Lung (tissue), 12 donors: ENCODE data around the gene TTL. TPM values are rescaled to one million over a fixed set of nuclear protein-coding genes. Genes with fewer than 3 reads are reported as not detected.

ENCODE experiments used
- ATAC-seq: fragments of 200-7000 bp; cut with Tn5 transposase; one replicate; pipeline ENCODE4 v1.9.1; 2020; ENCODE audit warnings: moderate number of reproducible peaks; ENCODE audit not compliant: insufficient read depth, low FRiP score
- DNase-seq, 3 donors: peaks; one replicate each; pipeline ENCODE4 v3.0.0-alpha.2; 2013 to 2017
- H3K27ac ChIP-seq, 2 donors: one replicate each; pipeline ENCODE4 v1.5.1; 2013; ENCODE audit warnings: mild to moderate bottlenecking in 2 of 2, moderate library complexity in 2 of 2, control low read depth in 1 of 2, inconsistent platforms in 1 of 2, low read depth in 1 of 2, low read length in 1 of 2
- H3K27me3 ChIP-seq, 3 donors: one replicate each; pipeline ENCODE4 v1.5.1; 2013; ENCODE audit warnings: low read length in 2 of 3; ENCODE audit not compliant: control insufficient read depth in 3 of 3, insufficient read depth in 3 of 3
- H3K36me3 ChIP-seq, 4 donors: one replicate each; pipeline ENCODE4 v1.5.1; 2013; ENCODE audit warnings: low read length in 4 of 4, mild to moderate bottlenecking in 1 of 4, moderate library complexity in 1 of 4; ENCODE audit not compliant: control insufficient read depth in 4 of 4, insufficient read depth in 4 of 4
- H3K4me1 ChIP-seq, 5 donors: one replicate each; pipeline ENCODE4 v1.5.1; 2013; ENCODE audit warnings: low read length in 5 of 5, mild to moderate bottlenecking in 2 of 5, moderate library complexity in 1 of 5; ENCODE audit not compliant: control insufficient read depth in 5 of 5, insufficient read depth in 5 of 5
- H3K4me3 ChIP-seq: one replicate; pipeline ENCODE4 v1.5.1; 2013; ENCODE audit warnings: mild to moderate bottlenecking, control low read depth, moderate library complexity
- H3K9ac ChIP-seq, 2 donors: one replicate each; pipeline ENCODE4 v1.5.1; 2013; ENCODE audit warnings: low read length in 2 of 2, control low read depth in 1 of 2; ENCODE audit not compliant: insufficient read depth in 1 of 2
- H3K9me3 ChIP-seq, 4 donors: one replicate each; pipeline ENCODE4 v1.5.1; 2013; ENCODE audit warnings: low read length in 3 of 4, mild to moderate bottlenecking in 1 of 4, moderate library complexity in 1 of 4; ENCODE audit not compliant: control insufficient read depth in 4 of 4, insufficient read depth in 3 of 4
- CTCF ChIP-seq: IDR thresholded peaks from 2 replicates; pipeline ENCODE4 v1.5.1; 2012; ENCODE audit warnings: mild to moderate bottlenecking; ENCODE audit errors: control extremely low read depth, extremely low read depth
- WGBS, 2 donors: extraction: QIAGEN DNeasy Blood & Tissue Kit; methylation state at CpG; one replicate each; pipeline ENCODE4 v1.1.7; 2013; 5-methylcytosine and 5-hydroxymethylcytosine counted together
- polyA plus RNA-seq, 2 donors: library from polyadenylated mRNA; stranded (reverse); fragments of 200-250 nt; gene quantifications; one replicate each; pipeline ENCODE4 v1.2.1, GENCODE V29; 2013
- total RNA-seq, 2 donors: library from RNA; depleted of rRNA in 1 of 2; stranded (reverse); fragments of >200 nt in 1 of 2; gene quantifications; one replicate each; pipeline ENCODE4 v1.2.1, GENCODE V29; 2014 to 2021
- donor health status: control.
- donor health status: control.
- donor health status: Bipolar disorder and iron deficiency.
- donor health status: healthy.
- donor health status: DM: yes; HTN: yes; CAD: no.

Gene TTL
- total and polyA plus RNA-seq, 4 donors, result 12.5 to 32.8 (median 22.8) TPM

GRCh38 chr2:112584134-112584890 is 102.4 kb downstream of the TTL start, which contains the start of gene CHCHD5:
CHCHD5 (plus strand) TSS chr2:112584609; CDS start chr2:112584648, 39 bp downstream.
- ATAC-seq (peak; percentile 89), DNase-seq (peak; percentile 96 to 97 (median 97))
- Histone ChIP-seq H3K9ac (peak within 1 kb of the TSS; percentile 59 to 80), H3K4me3 (peak within 1 kb of the TSS; percentile 66), H3K9me3 (no peaks in the 10 kb centered on the region), H3K36me3 (peaks cover 0 to 17% (median 7%) of the 10 kb centered on the region in 4 donors), H3K4me1 (peaks cover 0 to 11% (median 8%) of the 10 kb centered on the region in 5 donors), H3K27ac (peak within 1 kb of the TSS; percentile 91 to 98), H3K27me3 (peaks cover 0 to 3% (median 0%) of the 10 kb centered on the region in 3 donors)
- TF ChIP-seq CTCF, result peak; percentile 17
- 0 to 1% methylated on average over 54 of the region's 54 CpGs for WGBS, 2 donors

- peaks cover 0 to 17% (median 7%) of the 10 kb centered on the region in 4 donors for H3K36me3 ChIP-seq
- H3K4me1 ChIP-seq, result peaks cover 0 to 11% (median 8%) of the 10 kb centered on the region in 5 donors
- no peaks in the 10 kb centered on the region for H3K9me3 ChIP-seq
- no peak for TF ChIP-seq CTCF
- DNase-seq (no peak), ATAC-seq (no peak)
- peak overlapping the region; percentile 91 to 98 for H3K27ac ChIP-seq
- WGBS, 2 donors, result 66 to 67% methylated on average over 3 of the region's 3 CpGs
- peak overlapping the region; percentile 59 to 80 for H3K9ac ChIP-seq
- H3K4me3 ChIP-seq, result peak overlapping the region; percentile 66
- peaks cover 0 to 3% (median 0%) of the 10 kb centered on the region in 3 donors for H3K27me3 ChIP-seq
These were observed 102.9 kb downstream of the TTL start for GRCh38 chr2:112584891-112585250.

- no peak for TF ChIP-seq CTCF
- Histone ChIP-seq H3K36me3 (peaks cover 0 to 17% (median 7%) of the 10 kb centered on the region in 4 donors), H3K27me3 (peaks cover 0 to 3% (median 0%) of the 10 kb centered on the region in 3 donors), H3K9ac (no peak overlapping the region), H3K9me3 (no peaks in the 10 kb centered on the region), H3K4me1 (peaks cover 0 to 11% (median 8%) of the 10 kb centered on the region in 5 donors), H3K27ac (peak overlapping the region; percentile 91 to 98), H3K4me3 (no peak overlapping the region)
- no peak for DNase-seq
- WGBS, 2 donors, result 96 to 97% methylated on average over 3 of the region's 3 CpGs
- ATAC-seq, result no peak
These were observed 103.4 kb downstream of the TTL start for GRCh38 chr2:112585400-112585799.
